Keratinocyte (primary cell): Measurements from ENCODE around the gene NFKB2. TPM values are rescaled to one million over a fixed set of nuclear protein-coding genes. Genes with fewer than 3 reads are reported as not detected.

Experiments used
- DNase-seq: peaks from one replicate; pipeline ENCODE4 v3.0.0-alpha.2; 2011; ENCODE audit warnings: low read depth, missing footprints, low spot score
- FAIRE-seq: peaks from 2 replicates; lab custom pipeline; 2011; peaks lifted over from hg19 to GRCh38; lab: Jason Lieb, UNC
- H2AFZ ChIP-seq: 2 replicates; pipeline ENCODE4 v1.6.0; 2012; ENCODE audit warnings: low read length, control low read depth, inconsistent platforms; ENCODE audit not compliant: control insufficient read depth
- H3K27ac ChIP-seq: 2 replicates; pipeline ENCODE4 v1.5.1; 2011; ENCODE audit warnings: low read length; ENCODE audit not compliant: control insufficient read depth, insufficient read depth
- H3K27me3 ChIP-seq: 3 replicates; pipeline ENCODE4 v1.6.0; 2011; ENCODE audit warnings: low read length; ENCODE audit not compliant: control insufficient read depth, insufficient read depth; ENCODE audit errors: extremely low read depth
- H3K36me3 ChIP-seq, 2 experiments: 2 replicates in 1 of 2; 3 replicates in 1 of 2; pipeline ENCODE4 v1.5.1; 2011; ENCODE audit warnings: low read length in 2 of 2, mild to moderate bottlenecking in 1 of 2; ENCODE audit not compliant: control insufficient read depth in 2 of 2, insufficient read depth in 2 of 2; ENCODE audit errors: extremely low read depth in 1 of 2
- H3K4me1 ChIP-seq: 3 replicates; pipeline ENCODE4 v1.5.1; 2011; ENCODE audit warnings: low read length; ENCODE audit not compliant: control insufficient read depth, insufficient read depth; ENCODE audit errors: extremely low read depth
- H3K4me2 ChIP-seq: 3 replicates; pipeline ENCODE4 v1.6.0; 2011; ENCODE audit warnings: low read depth, low read length; ENCODE audit not compliant: control insufficient read depth, insufficient read depth; ENCODE audit errors: extremely low read depth
- H3K4me3 ChIP-seq, 3 experiments: fragments of 200-600 bp in 1 of 3; sonication (generic) in 1 of 3; 2 replicates in 2 of 3; 3 replicates in 1 of 3; pipeline ENCODE4 v1.5.1; 2011 to 2016; ENCODE audit warnings: low read length in 3 of 3, mild to moderate bottlenecking in 3 of 3, control low read depth in 2 of 3, inconsistent platforms in 1 of 3, low read depth in 1 of 3, mixed read lengths in 1 of 3, mixed run types in 1 of 3, moderate library complexity in 1 of 3; ENCODE audit not compliant: control insufficient read depth in 2 of 3, insufficient read depth in 2 of 3; ENCODE audit errors: extremely low read depth in 1 of 3
- H3K79me2 ChIP-seq: 2 replicates; pipeline ENCODE4 v1.6.0; 2012; ENCODE audit warnings: low read length; ENCODE audit not compliant: control insufficient read depth, insufficient read depth
- H3K9ac ChIP-seq: 3 replicates; pipeline ENCODE4 v1.6.0; 2011; ENCODE audit warnings: low read length; ENCODE audit not compliant: control insufficient read depth, insufficient read depth; ENCODE audit errors: extremely low read depth
- H3K9me1 ChIP-seq: 3 replicates; pipeline ENCODE4 v1.6.0; 2011; ENCODE audit warnings: low read length; ENCODE audit not compliant: control insufficient read depth, insufficient read depth; ENCODE audit errors: extremely low read depth
- H3K9me3 ChIP-seq: 2 replicates; pipeline ENCODE4 v1.5.1; 2012; ENCODE audit warnings: low read depth, low read length; ENCODE audit not compliant: control insufficient read depth
- H4K20me1 ChIP-seq: 3 replicates; pipeline ENCODE4 v1.6.0; 2011; ENCODE audit warnings: low read length; ENCODE audit not compliant: control insufficient read depth, insufficient read depth; ENCODE audit errors: extremely low read depth
- CTCF ChIP-seq, 3 experiments: IDR thresholded peaks in 1 of 3; conservative IDR thresholded peaks in 1 of 3; optimal IDR thresholded peaks in 1 of 3; 2 replicates in 2 of 3; 3 replicates in 1 of 3; pipeline versions ENCODE3 to v1.5.1; 2011; ENCODE audit warnings: low read length in 3 of 3, mild to moderate bottlenecking in 3 of 3, moderate library complexity in 2 of 3, control low read depth in 1 of 3, inconsistent platforms in 1 of 3; ENCODE audit not compliant: insufficient read depth in 2 of 3; ENCODE audit errors: extremely low read depth in 1 of 3
- EZH2 ChIP-seq: IDR thresholded peaks from one replicate; pipeline ENCODE4 v1.6.1; 2012; ENCODE audit warnings: inconsistent platforms, mild to moderate bottlenecking, low read length, moderate library complexity
- dilution Hi-C: fragments of 300-500 bp; cut with MboI; formaldehyde crosslinking; loops from one replicate; pipeline ENCODE4 v1.7.0; 2020; ENCODE audit warnings: low sequenced_read_pairs; ENCODE audit not compliant: extremely low pct_ligation_motif_present
- polyA plus RNA-seq, 5 experiments: library from polyadenylated mRNA; depleted of rRNA in 3 of 5; stranded (reverse) in 3 of 5; stranded (forward) in 1 of 5; unstranded in 1 of 5; fragments of >200 nt; gene quantifications; 1 replicate in 1 of 5; 2 replicates in 3 of 5; 3 replicates in 1 of 5; pipeline versions ENCODE4 v1.2.1 to v1.2.3, GENCODE V29; 2011 to 2012; ENCODE audit warnings: missing spikeins in 2 of 5, low read depth in 1 of 5, low replicate concordance in 1 of 5

The NFKB2 gene
- polyA plus RNA-seq, 1 donor (not counting 4 experiments of a cell fraction or from before 2014, with no cell fraction given), result 14.8 TPM

- DNase-seq, result peak; percentile 13
- H3K36me3 ChIP-seq, result peaks cover 40 to 53% of the 10 kb centered on the region in 2 experiments
- peaks cover 2% of the 10 kb centered on the region for H4K20me1 ChIP-seq
- no peak overlapping the region for H2AFZ ChIP-seq
- H3K4me3 ChIP-seq, result no peak overlapping the region
- H3K79me2 ChIP-seq, result no peaks in the 10 kb centered on the region
- no peaks in the 10 kb centered on the region for H3K9me3 ChIP-seq
- peak; percentile 92 for FAIRE-seq
- H3K9me1 ChIP-seq, result peaks cover 2% of the 10 kb centered on the region
- no peak overlapping the region for H3K9ac ChIP-seq
- H3K4me1 ChIP-seq, result peaks cover 18% of the 10 kb centered on the region
- TF ChIP-seq CTCF (optimal IDR thresholded peaks at IDR 0.05 in 1 of 3, IDR thresholded peaks at IDR 0.05 in 1 of 3, conservative IDR thresholded peaks at IDR 0.05 in 1 of 3; ENCODE audit: extremely low read depth in 1 of 3, insufficient read depth in 2 of 3, low read length in 3 of 3) (no peak), EZH2 (no peak)
- H3K27me3 ChIP-seq, result no peaks in the 10 kb centered on the region
- dilution Hi-C loops, result no loop called here
- peak overlapping the region; percentile 36 for H3K4me2 ChIP-seq
- H3K27ac ChIP-seq, result peak overlapping the region; percentile 29
Observed at GRCh38 chr10:102368077-102368476, 27.4 kb upstream of the NFKB2 start.

- Histone ChIP-seq H3K9me3 (no peaks in the 10 kb centered on the region), H3K27me3 (no peaks in the 10 kb centered on the region), H3K4me2 (no peak overlapping the region), H3K4me3 (no peak overlapping the region), H3K27ac (no peak overlapping the region), H2AFZ (no peak overlapping the region), H3K9ac (no peak overlapping the region), H3K36me3 (peaks cover 40 to 52% of the 10 kb centered on the region in 2 experiments), H3K4me1 (peaks cover 18% of the 10 kb centered on the region), H3K79me2 (no peaks in the 10 kb centered on the region), H4K20me1 (peaks cover 2% of the 10 kb centered on the region), H3K9me1 (no peaks in the 10 kb centered on the region)
- FAIRE-seq (no peak), DNase-seq (no peak)
- dilution Hi-C loops, result no loop called here
- no peak for TF ChIP-seq EZH2
- no peak for TF ChIP-seq CTCF (optimal IDR thresholded peaks at IDR 0.05 in 1 of 3, IDR thresholded peaks at IDR 0.05 in 1 of 3, conservative IDR thresholded peaks at IDR 0.05 in 1 of 3; ENCODE audit: extremely low read depth in 1 of 3, insufficient read depth in 2 of 3, low read length in 3 of 3)
Observed at GRCh38 chr10:102371295-102371694, 24.2 kb upstream of the NFKB2 start.
